K562 (cell line): Measurements from ENCODE around the gene NPAS3. TPM values are rescaled to one million over a fixed set of nuclear protein-coding genes. Genes with fewer than 3 reads are reported as not detected.

ENCODE experiments used
- AFF1 ChIP-seq, 2 experiments: fragments of 450-650 bp; IDR thresholded peaks; 2 replicates each; pipeline ENCODE4 v1.6.1; 2018; ENCODE audit warnings: mild to moderate bottlenecking in 2 of 2, low read depth in 1 of 2; ENCODE audit not compliant: partially characterized antibody in 2 of 2
- ARID1B ChIP-seq: fragments of 450-650 bp; IDR thresholded peaks from 2 replicates; pipeline ENCODE4 v1.6.1; 2016; ENCODE audit warnings: antibody characterized with exemption, mild to moderate bottlenecking, inconsistent platforms
- CBFA2T2 ChIP-seq: fragments of 450-650 bp; conservative IDR thresholded peaks from 2 replicates; pipeline ENCODE4 v1.6.1; 2017; ENCODE audit warnings: mild to moderate bottlenecking
- EP300 ChIP-seq: IDR thresholded peaks from 2 replicates; pipeline ENCODE4 v1.6.1; 2012; ENCODE audit warnings: low read length, improper control_type of control experiment
- HNRNPLL ChIP-seq: fragments of 200-400 bp; formaldehyde crosslinking; IDR thresholded peaks from 2 replicates; pipeline ENCODE4 v1.6.1; 2017; ENCODE audit warnings: low read length, low read depth, mild to moderate bottlenecking; ENCODE audit not compliant: poor library complexity, severe bottlenecking
- SPI1 ChIP-seq: IDR thresholded peaks from 2 replicates; pipeline ENCODE4 v1.6.1; 2011; ENCODE audit warnings: low read depth, low read length, control low read depth, borderline replicate concordance
- TCF3 ChIP-seq: sonication (generic); formaldehyde crosslinking; IDR thresholded peaks from 2 replicates; pipeline ENCODE4 v1.4.0; 2020; ENCODE audit warnings: mild to moderate bottlenecking, missing genetic modification reagents
- VEZF1 ChIP-seq: fragments of 200-800 bp; sonication (Bioruptor generic); IDR thresholded peaks from 2 replicates; pipeline ENCODE4 v1.6.1; 2017; ENCODE audit warnings: missing genetic modification characterization, missing compliant biosample characterization
- XRCC3 ChIP-seq: fragments of 450-650 bp; IDR thresholded peaks from 2 replicates; pipeline ENCODE4 v1.6.1; 2017; ENCODE audit warnings: mild to moderate bottlenecking, moderate library complexity
- ZBTB7A ChIP-seq: IDR thresholded peaks from 2 replicates; pipeline ENCODE4 v1.6.1; 2011; ENCODE audit warnings: low read depth, mild to moderate bottlenecking, low read length, moderate library complexity, borderline replicate concordance; ENCODE audit not compliant: control insufficient read depth
- polyA plus RNA-seq, 8 experiments: library from polyadenylated mRNA; depleted of rRNA in 4 of 8; stranded (reverse) in 5 of 8; unstranded in 3 of 8; fragments of >200 nt; fragmentation: Nextera tagmentation in 2 of 8; fragmentation: Illumina TruSeq in 1 of 8; extraction: Ambion mirVana in 2 of 8; extraction: Trizol in 1 of 8; gene quantifications; 2 replicates each; pipeline versions ENCODE4 v1.2.1 to v1.2.3, GENCODE V29; 2011 to 2014; ENCODE audit warnings: inconsistent platforms in 1 of 8, missing spikeins in 1 of 8
- total RNA-seq, 7 experiments: library from RNA; depleted of rRNA in 6 of 7; stranded (reverse); fragments of >200 nt in 6 of 7; fragmentation: Illumina TruSeq in 2 of 7; extraction: Trizol in 2 of 7; gene quantifications; 2 replicates each; pipeline versions ENCODE4 v1.2.1 to v1.2.3, GENCODE V29; 2011 to 2021; ENCODE audit warnings: low replicate concordance in 1 of 7

Gene NPAS3
- total and polyA plus RNA-seq, 9 of the 15 experiments (the other 6 are each of a cell fraction or from before 2014, with no cell fraction given): 0.04 TPM; not detected in 8

- TF ChIP-seq ZBTB7A (peak; percentile 89), ARID1B (peak; percentile 60; the same call in 1 of the 2 replicates), HNRNPLL (peak; percentile 61), EP300 (peak; percentile 77; the same call in 1 of the 2 replicates), VEZF1 (CRISPR knock-in tag) (peak; percentile 43; the same call in 1 of the 2 replicates), AFF1 (IDR thresholded peaks at IDR 0.05; ENCODE audit: low read depth in 1 of 2, partially characterized antibody in 2 of 2) (no peak), XRCC3 (no peak), SPI1 (peak; percentile 46; the same call in 1 of the 2 replicates), TCF3 (peak; percentile 26; the same call in 1 of the 2 replicates), CBFA2T2 (0 out of 2 replicates have a peak, but pooled peaks have one; percentile 11)
- TF ChIP-seq, all 486 proteins: peak for 16
Observed at GRCh38 chr14:33812181-33812580, 873.5 kb downstream of the NPAS3 start (continued).
